CD4-positive, alpha-beta T cell treated with Interleukin-15 for 1 hour (primary cell): ENCODE data around the gene SAMD8.
A peak's percentile ranks its signal among the peaks of the same experiment; 100 is the strongest.

Experiments
- DNase-seq: peaks from one replicate; pipeline ENCODE4 v3.0.0-alpha.2; 2020

The SAMD8 gene

GRCh38 chr10:75229971-75230370 lies 118.5 kb downstream of the SAMD8 start:
- no peak for DNase-seq

GRCh38 chr10:75230600-75231038 lies 119.2 kb downstream of the SAMD8 start:
- peak; percentile 94 for DNase-seq
